ENCODE results near the gene CHAC1.

The CHAC1 gene

GRCh38 chr15:40915679-40916078, 37.6 kb upstream of the CHAC1 start:
- no peak for TF ChIP-seq EZH2phosphoT487 (IDR thresholded peaks at IDR 0.05; ENCODE audit: borderline replicate concordance, low read length)
- TF ChIP-seq, protein P1, sequence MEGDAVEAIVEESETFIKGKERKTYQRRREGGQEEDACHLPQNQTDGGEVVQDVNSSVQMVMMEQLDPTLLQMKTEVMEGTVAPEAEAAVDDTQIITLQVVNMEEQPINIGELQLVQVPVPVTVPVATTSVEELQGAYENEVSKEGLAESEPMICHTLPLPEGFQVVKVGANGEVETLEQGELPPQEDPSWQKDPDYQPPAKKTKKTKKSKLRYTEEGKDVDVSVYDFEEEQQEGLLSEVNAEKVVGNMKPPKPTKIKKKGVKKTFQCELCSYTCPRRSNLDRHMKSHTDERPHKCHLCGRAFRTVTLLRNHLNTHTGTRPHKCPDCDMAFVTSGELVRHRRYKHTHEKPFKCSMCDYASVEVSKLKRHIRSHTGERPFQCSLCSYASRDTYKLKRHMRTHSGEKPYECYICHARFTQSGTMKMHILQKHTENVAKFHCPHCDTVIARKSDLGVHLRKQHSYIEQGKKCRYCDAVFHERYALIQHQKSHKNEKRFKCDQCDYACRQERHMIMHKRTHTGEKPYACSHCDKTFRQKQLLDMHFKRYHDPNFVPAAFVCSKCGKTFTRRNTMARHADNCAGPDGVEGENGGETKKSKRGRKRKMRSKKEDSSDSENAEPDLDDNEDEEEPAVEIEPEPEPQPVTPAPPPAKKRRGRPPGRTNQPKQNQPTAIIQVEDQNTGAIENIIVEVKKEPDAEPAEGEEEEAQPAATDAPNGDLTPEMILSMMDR (IDR thresholded peaks at IDR 0.05; ENCODE audit: low read depth, low read length, poor library complexity, severe bottlenecking) = no peak
- Histone ChIP-seq H3K9me3 (ENCODE audit: control insufficient read depth, insufficient read depth, low read length) (no peaks in the 10 kb centered on the region), H3K27me3 (ENCODE audit: control insufficient read depth, low read length) (peaks cover 5% of the 10 kb centered on the region; the same call in 1 of the 2 replicates), H3K4me3 (ENCODE audit: low read length) (no peak overlapping the region), H3K4me1 (ENCODE audit: control insufficient read depth, low read length) (no peaks in the 10 kb centered on the region), H3K79me2 (ENCODE audit: control insufficient read depth, low read length) (no peaks in the 10 kb centered on the region), H3K36me3 (ENCODE audit: control insufficient read depth, low read length) (no peaks in the 10 kb centered on the region), H3F3A (ENCODE audit: control insufficient read depth, insufficient read depth) (no peaks in the 10 kb centered on the region), H3K9me2 (replicated peaks; ENCODE audit: control insufficient read depth, low read length) (no peaks in the 10 kb centered on the region), H4K20me1 (ENCODE audit: control insufficient read depth, insufficient read depth, low read depth, low read length) (no peaks in the 10 kb centered on the region), H3K4me2 (ENCODE audit: low read length) (no peak overlapping the region), H3K27ac (ENCODE audit: low read depth, low read length) (no peak overlapping the region)

DNA sequence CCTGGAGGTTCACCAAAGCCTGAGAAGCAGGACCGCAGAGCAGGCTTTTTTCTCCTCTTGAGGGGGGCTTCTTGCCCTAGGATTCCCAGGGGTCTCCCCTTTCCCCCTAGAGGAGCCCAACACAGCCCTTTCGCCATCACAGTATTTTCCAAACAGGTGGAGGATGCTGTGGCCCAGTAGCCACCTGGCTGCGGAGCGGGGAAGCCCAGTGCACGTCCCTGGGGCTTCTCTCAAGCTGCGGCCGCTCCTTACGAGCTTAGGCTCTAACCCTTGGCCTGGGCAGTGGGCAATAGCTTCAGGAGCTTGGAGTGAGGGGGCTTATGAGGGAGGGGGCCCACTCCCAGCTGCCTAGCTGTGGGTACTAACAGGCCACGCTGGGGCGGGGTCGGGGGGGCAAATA, 35.7 kb upstream of the CHAC1 start:
- H3K36me3 ChIP-seq (ENCODE audit: control insufficient read depth, low read length) = no peaks in the 10 kb centered on the region
- no peaks in the 10 kb centered on the region for H3K4me1 ChIP-seq (ENCODE audit: control insufficient read depth, low read length)
- no peaks in the 10 kb centered on the region for H3K9me3 ChIP-seq (ENCODE audit: control insufficient read depth, insufficient read depth, low read length)
- H3K27me3 ChIP-seq (ENCODE audit: control insufficient read depth, low read length) = peaks cover 11% of the 10 kb centered on the region; the same call in 1 of the 2 replicates
- no peak overlapping the region for H3K4me2 ChIP-seq (ENCODE audit: low read length)
- H3K27ac ChIP-seq (ENCODE audit: low read depth, low read length) = no peak overlapping the region
- TF ChIP-seq, protein P1 (IDR thresholded peaks at IDR 0.05; ENCODE audit: low read depth, low read length, poor library complexity, severe bottlenecking) = no peak
- TF ChIP-seq EZH2phosphoT487 (IDR thresholded peaks at IDR 0.05; ENCODE audit: borderline replicate concordance, low read length) = no peak
- no peaks in the 10 kb centered on the region for H3K79me2 ChIP-seq (ENCODE audit: control insufficient read depth, low read length)
- H4K20me1 ChIP-seq (ENCODE audit: control insufficient read depth, insufficient read depth, low read depth, low read length) = no peaks in the 10 kb centered on the region
- H3F3A ChIP-seq (ENCODE audit: control insufficient read depth, insufficient read depth) = no peaks in the 10 kb centered on the region
- no peak overlapping the region for H3K4me3 ChIP-seq (ENCODE audit: low read length)
- no peaks in the 10 kb centered on the region for H3K9me2 ChIP-seq (replicated peaks; ENCODE audit: control insufficient read depth, low read length)

DNA sequence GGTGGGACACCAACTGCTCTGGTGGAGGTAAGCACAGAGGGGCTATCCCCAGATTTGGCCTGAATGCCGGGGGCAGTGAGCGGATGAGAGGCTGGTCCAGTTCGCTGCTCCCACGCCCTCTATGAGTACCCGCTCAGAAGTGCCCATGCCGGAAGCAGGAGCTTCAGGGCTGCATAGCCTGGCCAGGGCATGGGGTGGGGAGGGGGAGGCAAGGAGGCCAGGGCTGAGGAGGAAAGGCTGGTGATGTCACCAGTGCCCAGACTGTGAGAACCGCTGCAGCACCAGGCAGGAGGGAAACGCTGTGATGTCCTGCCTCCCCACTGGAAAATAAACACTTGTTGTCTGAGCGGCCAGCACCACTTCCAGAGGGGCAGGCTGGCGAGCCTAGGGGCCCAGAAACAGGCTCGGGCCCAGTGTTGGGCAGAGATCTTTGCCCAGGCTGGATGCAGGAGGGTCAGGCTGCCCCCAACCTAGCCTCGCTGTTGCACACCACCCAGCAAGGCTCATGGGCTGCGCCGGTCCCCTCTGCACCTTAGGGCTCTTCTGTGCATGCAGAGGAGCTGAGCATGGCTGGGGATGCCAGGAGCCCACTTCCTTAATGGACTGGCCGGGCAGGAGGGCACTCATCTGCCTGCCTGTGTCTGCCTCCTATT, 35.0 kb upstream of the CHAC1 start:
- Histone ChIP-seq H3K36me3 (ENCODE audit: control insufficient read depth, low read length) (no peaks in the 10 kb centered on the region), H3K9me2 (replicated peaks; ENCODE audit: control insufficient read depth, low read length) (no peaks in the 10 kb centered on the region), H3K9me3 (ENCODE audit: control insufficient read depth, insufficient read depth, low read length) (no peaks in the 10 kb centered on the region), H3K4me1 (ENCODE audit: control insufficient read depth, low read length) (no peaks in the 10 kb centered on the region), H3F3A (ENCODE audit: control insufficient read depth, insufficient read depth) (no peaks in the 10 kb centered on the region), H3K27me3 (ENCODE audit: control insufficient read depth, low read length) (peaks cover 14% of the 10 kb centered on the region; the same call in 1 of the 2 replicates), H3K27ac (ENCODE audit: low read depth, low read length) (no peak overlapping the region), H3K79me2 (ENCODE audit: control insufficient read depth, low read length) (no peaks in the 10 kb centered on the region), H3K4me2 (ENCODE audit: low read length) (no peak overlapping the region), H3K4me3 (ENCODE audit: low read length) (no peak overlapping the region), H4K20me1 (ENCODE audit: control insufficient read depth, insufficient read depth, low read depth, low read length) (no peaks in the 10 kb centered on the region)
- TF ChIP-seq, protein P1 (IDR thresholded peaks at IDR 0.05; ENCODE audit: low read depth, low read length, poor library complexity, severe bottlenecking) = no peak
- no peak for TF ChIP-seq EZH2phosphoT487 (IDR thresholded peaks at IDR 0.05; ENCODE audit: borderline replicate concordance, low read length)

Data from DOHH2 (cell line).